Measurements from ENCODE around the gene IFTAP.

Gene IFTAP

DNA sequence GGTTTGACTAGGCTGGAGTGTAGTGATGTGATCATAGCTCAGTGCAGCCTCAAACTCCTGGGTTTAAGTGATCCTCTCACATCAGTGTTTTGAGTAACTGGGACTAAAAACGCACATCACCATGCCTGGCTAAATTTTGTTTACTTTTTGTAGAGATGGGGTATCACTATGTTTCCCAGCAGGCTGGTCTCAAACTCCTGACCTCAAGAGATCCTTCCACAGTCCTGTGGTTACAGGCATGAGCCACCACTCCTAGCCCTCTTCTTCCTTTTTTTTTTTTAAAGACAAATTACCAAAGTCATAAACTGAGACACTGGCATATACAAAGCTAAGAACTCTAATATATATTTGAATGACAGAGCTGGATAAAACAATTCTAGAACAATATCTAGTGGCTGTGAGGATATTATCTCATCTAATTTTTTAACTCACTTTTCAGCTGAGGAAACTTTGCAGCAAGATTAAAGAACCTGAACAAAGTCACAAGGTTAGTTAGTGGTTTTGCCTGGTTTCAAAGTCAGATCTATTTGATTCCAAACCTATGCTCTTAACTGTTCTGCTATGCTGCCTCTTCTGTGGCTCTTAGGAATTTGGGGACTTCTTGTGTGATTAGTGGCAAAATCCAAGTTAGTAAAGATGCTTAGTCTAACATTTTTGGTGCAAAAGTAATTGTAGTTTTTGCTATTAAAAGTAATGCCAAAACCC, 99.0 kb downstream of the IFTAP start:
- DNase-seq (ENCODE audit: low read depth): no peak
- no peak overlapping the region for H3K4me3 ChIP-seq (ENCODE audit: low read depth, low read length)
- TF ChIP-seq CTCF (IDR thresholded peaks at IDR 0.05; ENCODE audit: low read depth, low read length, missing control alignments): no peak

- DNase-seq (ENCODE audit: low read depth): no peak
- TF ChIP-seq CTCF (IDR thresholded peaks at IDR 0.05; ENCODE audit: low read depth, low read length, missing control alignments): no peak
- no peak overlapping the region for H3K4me3 ChIP-seq (ENCODE audit: low read depth, low read length)
Observed at GRCh38 chr11:36695111-36695510, 100.8 kb downstream of the IFTAP start.

DNA sequence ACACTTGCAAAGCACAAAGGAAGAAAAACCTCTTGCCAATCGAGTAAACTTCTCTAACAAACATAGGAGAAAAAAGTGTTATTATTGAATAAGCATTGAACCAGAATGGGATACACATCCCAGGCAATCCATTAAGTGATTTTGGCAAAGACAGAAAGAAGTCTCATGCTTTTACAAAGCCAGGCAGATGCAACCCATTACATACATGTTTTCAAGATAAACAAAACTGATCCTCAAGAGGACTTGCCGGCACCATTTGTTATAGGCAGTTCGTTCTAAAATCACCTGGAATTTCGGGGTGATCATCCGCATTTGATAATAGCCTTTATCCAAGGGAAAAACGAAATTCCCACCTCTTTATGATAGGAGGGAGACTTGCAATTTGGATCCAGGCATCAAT, 101.3 kb downstream of the IFTAP start:
- H3K4me3 ChIP-seq (ENCODE audit: low read depth, low read length): no peak overlapping the region
- DNase-seq (ENCODE audit: low read depth): no peak
- TF ChIP-seq CTCF (IDR thresholded peaks at IDR 0.05; ENCODE audit: low read depth, low read length, missing control alignments): no peak

DNA sequence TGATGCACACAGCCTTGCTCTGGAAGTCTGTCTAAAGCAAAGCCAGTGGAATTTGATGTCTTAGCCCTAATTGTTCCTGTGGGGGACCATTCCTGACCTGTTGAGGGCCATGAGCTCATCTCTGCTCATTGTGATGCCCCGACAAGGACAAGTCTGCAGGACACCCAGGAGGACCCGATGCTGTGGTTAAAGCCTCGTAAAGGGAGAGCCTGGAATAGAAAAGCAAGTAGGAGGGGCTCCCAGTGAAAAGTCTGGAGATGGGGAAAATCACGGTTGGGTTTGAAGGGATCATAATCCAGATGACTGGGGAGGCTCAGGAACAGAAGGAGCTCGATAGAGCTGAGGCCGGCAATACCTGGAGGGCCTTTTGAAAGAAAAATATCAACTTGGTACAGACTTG, 102.2 kb downstream of the IFTAP start:
- TF ChIP-seq CTCF (IDR thresholded peaks at IDR 0.05; ENCODE audit: low read depth, low read length, missing control alignments): no peak
- no peak overlapping the region for H3K4me3 ChIP-seq (ENCODE audit: low read depth, low read length)
- DNase-seq (ENCODE audit: low read depth): no peak

GRCh38 chr11:36699271-36699670, 105.0 kb downstream of the IFTAP start:
- H3K4me3 ChIP-seq (ENCODE audit: low read depth, low read length): no peak overlapping the region
- no peak for DNase-seq (ENCODE audit: low read depth)
- no peak for TF ChIP-seq CTCF (IDR thresholded peaks at IDR 0.05; ENCODE audit: low read depth, low read length, missing control alignments)

- no peak for DNase-seq (ENCODE audit: low read depth)
- no peak for TF ChIP-seq CTCF (IDR thresholded peaks at IDR 0.05; ENCODE audit: low read depth, low read length, missing control alignments)
- no peak overlapping the region for H3K4me3 ChIP-seq (ENCODE audit: low read depth, low read length)
Observed at GRCh38 chr11:36700246-36700645, 105.9 kb downstream of the IFTAP start.
